HepG2 (cell line): ENCODE data around the gene FAM72D.
"Not testable (repeated sequence)": the region's sequence is repeated elsewhere in the genome, so short reads cannot be mapped to it uniquely, and the experiment has no call there.

ENCODE experiments used
- ARNT ChIP-seq: fragments of 450-650 bp; IDR thresholded peaks from 2 replicates; pipeline ENCODE4 v1.6.1; 2017
- BRD4 ChIP-seq: sonication (generic); formaldehyde crosslinking; IDR thresholded peaks from 2 replicates; pipeline ENCODE4 v1.4.0; 2020; ENCODE audit warnings: missing genetic modification reagents
- CCAR2 ChIP-seq: fragments of 200-400 bp; formaldehyde crosslinking; optimal IDR thresholded peaks from 2 replicates; pipeline ENCODE3; 2018; ENCODE audit warnings: low read depth, mild to moderate bottlenecking, low read length, moderate library complexity
- EP300 ChIP-seq, 3 experiments: sonication (generic) in 1 of 3; formaldehyde crosslinking in 1 of 3; IDR thresholded peaks; 2 replicates each; pipeline versions ENCODE4 v1.5.1 to v1.6.1; 2011 to 2020; ENCODE audit warnings: low read depth in 2 of 3, low read length in 2 of 3, borderline replicate concordance in 1 of 3, improper control_type of control experiment in 1 of 3, mild to moderate bottlenecking in 1 of 3, missing genetic modification reagents in 1 of 3, moderate library complexity in 1 of 3
- POLR2AphosphoS5 ChIP-seq: IDR thresholded peaks from 2 replicates; pipeline ENCODE4 v1.6.1; 2012; ENCODE audit warnings: low read depth, low read length
- SP1 ChIP-seq, 2 experiments: fragments of 450-650 bp in 1 of 2; sonication (generic) in 1 of 2; formaldehyde crosslinking in 1 of 2; IDR thresholded peaks; 2 replicates each; pipeline versions ENCODE4 v1.4.0 to v1.6.1; 2016 to 2020; ENCODE audit warnings: missing genetic modification reagents in 1 of 2
- ZNF232 ChIP-seq: sonication (generic); formaldehyde crosslinking; IDR thresholded peaks from 2 replicates; pipeline ENCODE4 v1.4.0; 2020; ENCODE audit warnings: missing genetic modification reagents, borderline replicate concordance
- ZNF367 ChIP-seq: sonication (generic); formaldehyde crosslinking; IDR thresholded peaks from 2 replicates; pipeline ENCODE4 v1.4.0; 2020; ENCODE audit warnings: missing genetic modification reagents, borderline replicate concordance
- TF ChIP-seq, protein P1 (sequence below): sonication (generic); formaldehyde crosslinking; IDR thresholded peaks from 2 replicates; pipeline ENCODE4 v1.5.0; 2020; ENCODE audit warnings: mild to moderate bottlenecking, missing genetic modification reagents, moderate library complexity

DNA sequence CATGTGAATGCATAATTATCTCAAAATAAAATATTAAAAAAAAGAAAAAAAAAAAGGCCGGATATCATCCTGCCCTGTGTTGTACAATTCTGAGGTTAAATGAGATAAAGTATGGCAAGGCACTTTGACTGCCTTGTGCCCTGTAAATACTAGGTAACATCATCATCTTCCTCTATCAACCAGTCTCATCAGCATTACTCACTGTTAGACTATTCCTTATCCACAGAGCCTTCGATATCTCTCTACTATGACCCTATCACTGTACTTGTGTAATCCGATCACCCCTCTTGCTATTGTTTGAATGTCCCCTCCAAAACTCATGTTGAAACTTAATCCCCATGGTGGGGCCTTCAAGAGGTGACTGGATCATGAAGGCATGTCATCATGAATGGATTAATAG is 18.9 kb upstream of the FAM72D start:
- TF ChIP-seq, protein P1, sequence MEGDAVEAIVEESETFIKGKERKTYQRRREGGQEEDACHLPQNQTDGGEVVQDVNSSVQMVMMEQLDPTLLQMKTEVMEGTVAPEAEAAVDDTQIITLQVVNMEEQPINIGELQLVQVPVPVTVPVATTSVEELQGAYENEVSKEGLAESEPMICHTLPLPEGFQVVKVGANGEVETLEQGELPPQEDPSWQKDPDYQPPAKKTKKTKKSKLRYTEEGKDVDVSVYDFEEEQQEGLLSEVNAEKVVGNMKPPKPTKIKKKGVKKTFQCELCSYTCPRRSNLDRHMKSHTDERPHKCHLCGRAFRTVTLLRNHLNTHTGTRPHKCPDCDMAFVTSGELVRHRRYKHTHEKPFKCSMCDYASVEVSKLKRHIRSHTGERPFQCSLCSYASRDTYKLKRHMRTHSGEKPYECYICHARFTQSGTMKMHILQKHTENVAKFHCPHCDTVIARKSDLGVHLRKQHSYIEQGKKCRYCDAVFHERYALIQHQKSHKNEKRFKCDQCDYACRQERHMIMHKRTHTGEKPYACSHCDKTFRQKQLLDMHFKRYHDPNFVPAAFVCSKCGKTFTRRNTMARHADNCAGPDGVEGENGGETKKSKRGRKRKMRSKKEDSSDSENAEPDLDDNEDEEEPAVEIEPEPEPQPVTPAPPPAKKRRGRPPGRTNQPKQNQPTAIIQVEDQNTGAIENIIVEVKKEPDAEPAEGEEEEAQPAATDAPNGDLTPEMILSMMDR = not testable (repeated sequence)
- not testable (repeated sequence) for TF ChIP-seq ZNF232 (CRISPR knock-in tag); EP300 (IDR thresholded peaks at IDR 0.05; ENCODE audit: low read depth in 2 of 2, low read length in 2 of 2); EP300 (CRISPR knock-in tag; IDR thresholded peaks at IDR 0.05; ENCODE audit: borderline replicate concordance); BRD4 (CRISPR knock-in tag); ZNF367 (CRISPR knock-in tag); SP1 (IDR thresholded peaks at IDR 0.05); SP1 (CRISPR knock-in tag; IDR thresholded peaks at IDR 0.05); POLR2AphosphoS5; ARNT; CCAR2
